ENCODE measurements around the gene CD99.
A peak's percentile ranks its signal among the peaks of the same experiment; 100 is the strongest.

The CD99 gene

GRCh38 chrX:2690856-2691542, at the start of gene CD99:
Gene CD99, plus strand, starts transcription at chrX:2691295. Its CDS starts 66 bp downstream, at chrX:2691361.
- H3K4me3 ChIP-seq (ENCODE audit: low read depth, low read length) = peak within 1 kb of the TSS; percentile 96
- no peak for TF ChIP-seq CTCF (IDR thresholded peaks at IDR 0.05; ENCODE audit: borderline replicate concordance, insufficient read depth, low read depth, low read length)

- no peak for TF ChIP-seq CTCF (IDR thresholded peaks at IDR 0.05; ENCODE audit: borderline replicate concordance, insufficient read depth, low read depth, low read length)
These were observed 48.9 kb upstream of the CD99 start for GRCh38 chrX:2642146-2642545.

GRCh38 chrX:2642791-2643190, 48.3 kb upstream of the CD99 start:
- no peak overlapping the region for H3K4me3 ChIP-seq (ENCODE audit: low read depth, low read length)
- no peak for TF ChIP-seq CTCF (IDR thresholded peaks at IDR 0.05; ENCODE audit: borderline replicate concordance, insufficient read depth, low read depth, low read length)

More at GRCh38 chrX:2642146-2642545, 48.9 kb upstream of the CD99 start:
- H3K4me3 ChIP-seq (ENCODE audit: low read depth, low read length) = no peak overlapping the region

- H3K4me3 ChIP-seq (ENCODE audit: low read depth, low read length) = no peak overlapping the region
- TF ChIP-seq CTCF (IDR thresholded peaks at IDR 0.05; ENCODE audit: borderline replicate concordance, insufficient read depth, low read depth, low read length) = no peak
These were observed 47.2 kb upstream of the CD99 start for GRCh38 chrX:2643880-2644279.

- no peak overlapping the region for H3K4me3 ChIP-seq (ENCODE audit: low read depth, low read length)
- TF ChIP-seq CTCF (IDR thresholded peaks at IDR 0.05; ENCODE audit: borderline replicate concordance, insufficient read depth, low read depth, low read length) = no peak
These were observed 45.5 kb upstream of the CD99 start for GRCh38 chrX:2645563-2645962.

GRCh38 chrX:2647627-2648026, 43.5 kb upstream of the CD99 start:
- no peak overlapping the region for H3K4me3 ChIP-seq (ENCODE audit: low read depth, low read length)
- TF ChIP-seq CTCF (IDR thresholded peaks at IDR 0.05; ENCODE audit: borderline replicate concordance, insufficient read depth, low read depth, low read length) = no peak

GRCh38 chrX:2650037-2650436, 41.1 kb upstream of the CD99 start:
- no peak overlapping the region for H3K4me3 ChIP-seq (ENCODE audit: low read depth, low read length)
- TF ChIP-seq CTCF (IDR thresholded peaks at IDR 0.05; ENCODE audit: borderline replicate concordance, insufficient read depth, low read depth, low read length) = no peak

Data from GM12875 (cell line).